ENCODE results near the gene ASB15.

The ASB15 gene

DNA sequence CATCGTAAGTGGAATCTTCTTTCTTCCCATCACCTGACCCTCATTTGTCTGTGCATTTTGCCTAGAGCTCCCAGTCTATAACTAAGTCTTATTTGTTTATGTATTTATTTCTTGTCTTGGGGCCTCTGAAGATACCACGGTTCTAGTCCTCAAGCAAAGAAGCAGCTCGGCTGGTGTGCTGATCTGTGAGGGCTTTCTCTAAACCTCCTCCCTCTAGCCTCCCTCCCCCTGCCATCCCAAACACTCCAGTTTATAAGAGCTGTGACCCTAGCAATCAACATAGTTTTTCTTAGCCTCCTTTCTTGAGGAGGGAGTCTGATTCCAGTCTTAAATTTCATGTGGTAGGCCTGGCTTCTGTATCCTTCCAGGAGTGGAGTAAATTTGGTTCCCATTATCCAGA lies 28.3 kb upstream of the ASB15 start:
- H3K4me3 ChIP-seq (replicated peaks in 1 of 2; ENCODE audit: low read depth in 2 of 2, low read length in 2 of 2) = no peak overlapping the region
- TF ChIP-seq, protein P1, sequence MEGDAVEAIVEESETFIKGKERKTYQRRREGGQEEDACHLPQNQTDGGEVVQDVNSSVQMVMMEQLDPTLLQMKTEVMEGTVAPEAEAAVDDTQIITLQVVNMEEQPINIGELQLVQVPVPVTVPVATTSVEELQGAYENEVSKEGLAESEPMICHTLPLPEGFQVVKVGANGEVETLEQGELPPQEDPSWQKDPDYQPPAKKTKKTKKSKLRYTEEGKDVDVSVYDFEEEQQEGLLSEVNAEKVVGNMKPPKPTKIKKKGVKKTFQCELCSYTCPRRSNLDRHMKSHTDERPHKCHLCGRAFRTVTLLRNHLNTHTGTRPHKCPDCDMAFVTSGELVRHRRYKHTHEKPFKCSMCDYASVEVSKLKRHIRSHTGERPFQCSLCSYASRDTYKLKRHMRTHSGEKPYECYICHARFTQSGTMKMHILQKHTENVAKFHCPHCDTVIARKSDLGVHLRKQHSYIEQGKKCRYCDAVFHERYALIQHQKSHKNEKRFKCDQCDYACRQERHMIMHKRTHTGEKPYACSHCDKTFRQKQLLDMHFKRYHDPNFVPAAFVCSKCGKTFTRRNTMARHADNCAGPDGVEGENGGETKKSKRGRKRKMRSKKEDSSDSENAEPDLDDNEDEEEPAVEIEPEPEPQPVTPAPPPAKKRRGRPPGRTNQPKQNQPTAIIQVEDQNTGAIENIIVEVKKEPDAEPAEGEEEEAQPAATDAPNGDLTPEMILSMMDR (IDR thresholded peaks at IDR 0.05; ENCODE audit: low read depth, low read length) = no peak
- DNase-seq (ENCODE audit: low read depth in 2 of 2) = no peak

DNA sequence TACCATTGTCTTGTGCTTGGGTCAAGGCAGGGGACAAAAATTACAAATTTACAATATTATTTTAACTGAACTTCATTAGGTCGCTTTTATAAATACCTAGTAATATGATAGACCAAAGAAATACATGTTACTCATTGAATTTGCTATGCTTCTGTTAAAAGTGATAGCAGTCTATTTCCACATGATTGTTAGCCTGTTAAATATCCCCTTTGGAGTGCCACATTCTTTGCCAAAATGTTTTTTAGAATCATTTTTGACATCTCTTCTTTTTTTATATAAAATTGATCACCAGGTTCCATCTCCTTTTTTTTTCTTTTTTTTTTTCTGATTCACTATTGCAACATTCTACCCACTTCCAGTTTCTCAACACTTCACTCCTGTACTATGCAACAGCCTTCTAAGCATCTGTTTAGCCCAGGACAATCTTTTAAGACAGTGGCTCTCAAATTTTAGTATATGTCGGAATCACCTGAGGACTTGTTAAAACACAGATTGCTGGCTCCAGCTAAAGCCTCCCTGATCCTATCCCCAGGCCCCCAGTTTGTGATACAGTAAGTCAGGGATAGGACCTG lies 27.6 kb upstream of the ASB15 start:
- TF ChIP-seq, protein P1 (IDR thresholded peaks at IDR 0.05; ENCODE audit: low read depth, low read length) = no peak
- DNase-seq (ENCODE audit: low read depth in 2 of 2) = peak in 1 of 2 donors; percentile 32
- H3K4me3 ChIP-seq (replicated peaks in 1 of 2; ENCODE audit: low read depth in 2 of 2, low read length in 2 of 2) = no peak overlapping the region

DNA sequence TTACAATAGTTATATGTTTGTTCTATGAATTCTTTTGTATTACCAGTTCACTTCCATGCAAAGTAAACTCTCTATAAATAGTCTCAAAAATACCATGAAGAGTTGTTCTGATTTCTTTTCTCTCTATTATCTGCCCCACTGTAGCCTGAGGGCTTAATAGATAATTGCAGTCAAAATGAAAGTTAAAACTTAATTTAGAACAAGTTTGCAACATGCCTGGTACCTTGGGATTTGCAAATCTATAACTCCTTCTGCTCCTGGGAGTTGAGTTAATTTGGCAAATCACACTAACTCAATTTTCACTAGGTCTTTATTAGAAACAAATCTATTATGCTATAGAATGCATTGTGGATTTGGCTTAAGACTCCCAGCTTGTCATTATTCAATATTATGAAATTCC lies 22.2 kb upstream of the ASB15 start:
- H3K4me3 ChIP-seq (replicated peaks in 1 of 2; ENCODE audit: low read depth in 2 of 2, low read length in 2 of 2) = no peak overlapping the region
- TF ChIP-seq, protein P1 (IDR thresholded peaks at IDR 0.05; ENCODE audit: low read depth, low read length) = no peak
- no peak for DNase-seq (ENCODE audit: low read depth in 2 of 2)

DNA sequence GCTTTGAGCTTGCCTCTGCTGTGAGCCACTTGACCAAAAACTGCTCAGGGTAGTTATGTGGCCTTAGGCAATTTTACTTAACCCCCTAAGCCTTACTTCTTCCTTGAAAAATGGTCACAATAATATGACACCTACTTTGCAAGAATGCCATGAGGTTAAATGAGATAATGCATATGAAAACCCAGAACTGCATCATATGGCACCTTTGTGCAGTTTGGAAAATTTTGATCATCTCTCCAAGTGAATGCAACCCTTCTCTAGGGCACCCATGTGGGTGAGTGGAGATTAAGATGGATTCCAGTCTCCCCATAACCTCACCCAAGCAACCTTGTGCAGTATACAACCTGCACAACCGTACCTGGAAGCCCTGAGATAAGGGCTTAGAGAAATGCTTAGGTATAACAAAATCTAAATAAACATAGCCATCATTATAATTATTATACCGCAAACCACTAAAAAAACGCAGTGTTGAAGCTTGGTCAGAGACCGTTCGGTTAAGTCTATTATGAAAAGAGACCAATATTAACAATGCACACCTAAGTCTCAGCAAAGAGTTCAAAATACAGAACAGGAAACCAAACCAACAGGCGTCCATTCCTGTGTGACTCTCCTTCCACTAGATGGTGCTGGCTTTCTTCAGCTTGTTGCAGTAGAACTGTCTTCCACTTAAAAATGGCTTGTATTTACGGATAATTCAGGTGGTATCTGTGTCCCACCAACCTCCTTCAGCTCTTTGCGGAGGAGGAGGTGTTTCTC lies 21.0 kb upstream of the ASB15 start:
- H3K4me3 ChIP-seq (replicated peaks in 1 of 2; ENCODE audit: low read depth in 2 of 2, low read length in 2 of 2) = no peak overlapping the region
- TF ChIP-seq, protein P1 (IDR thresholded peaks at IDR 0.05; ENCODE audit: low read depth, low read length) = peak; percentile 93
- DNase-seq (ENCODE audit: low read depth in 2 of 2) = peak; percentile 74 to 76

DNA sequence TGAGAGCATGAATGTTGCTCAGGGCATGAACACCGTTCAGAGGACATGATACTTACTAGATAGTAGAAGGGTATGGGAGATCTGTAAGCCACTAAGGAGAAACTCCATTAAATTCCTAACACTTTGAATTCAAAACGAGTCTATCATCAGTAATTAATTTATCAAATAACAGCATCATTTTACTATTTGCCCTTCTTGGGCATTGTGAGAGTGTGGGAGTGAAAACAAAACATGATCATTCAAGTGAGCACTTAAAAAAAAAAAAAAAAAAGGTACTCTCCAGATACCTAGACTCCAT lies 20.5 kb upstream of the ASB15 start:
- TF ChIP-seq, protein P1 (IDR thresholded peaks at IDR 0.05; ENCODE audit: low read depth, low read length) = no peak
- DNase-seq (ENCODE audit: low read depth in 2 of 2) = no peak
- H3K4me3 ChIP-seq (replicated peaks in 1 of 2; ENCODE audit: low read depth in 2 of 2, low read length in 2 of 2) = no peak overlapping the region

DNA sequence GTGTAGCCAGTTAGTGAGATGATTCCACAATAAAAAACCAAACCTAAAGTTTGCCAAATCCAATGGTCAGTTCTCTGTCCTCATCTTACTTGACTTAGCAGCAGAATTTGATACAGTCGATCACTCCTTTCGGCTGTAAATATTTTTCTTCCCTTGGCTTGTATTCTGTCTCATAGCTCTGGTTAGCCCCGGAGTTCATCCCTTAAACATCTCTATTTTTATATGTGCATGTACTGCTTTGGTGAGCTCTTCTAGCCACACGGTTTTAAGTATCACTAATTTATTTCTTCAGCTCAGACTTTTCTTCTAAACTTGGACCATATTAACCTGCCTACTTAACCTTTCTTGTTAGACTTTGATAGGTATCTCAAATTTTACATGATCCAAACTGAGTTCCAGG lies 17.8 kb upstream of the ASB15 start:
- TF ChIP-seq, protein P1 (IDR thresholded peaks at IDR 0.05; ENCODE audit: low read depth, low read length) = no peak
- no peak overlapping the region for H3K4me3 ChIP-seq (replicated peaks in 1 of 2; ENCODE audit: low read depth in 2 of 2, low read length in 2 of 2)

More for the DNA sequence above, 17.8 kb upstream of the ASB15 start:
- DNase-seq (ENCODE audit: low read depth in 2 of 2) = no peak
